ENCODE data around the gene ARFGAP2. TPM values are rescaled to one million over a fixed set of nuclear protein-coding genes. Genes with fewer than 3 reads are reported as not detected.
A peak's percentile ranks its signal among the peaks of the same experiment; 100 is the strongest.

Gene ARFGAP2
- total and polyA plus RNA-seq, 2 donors from 2014 or later, result 59.3 to 87.5 TPM

DNA sequence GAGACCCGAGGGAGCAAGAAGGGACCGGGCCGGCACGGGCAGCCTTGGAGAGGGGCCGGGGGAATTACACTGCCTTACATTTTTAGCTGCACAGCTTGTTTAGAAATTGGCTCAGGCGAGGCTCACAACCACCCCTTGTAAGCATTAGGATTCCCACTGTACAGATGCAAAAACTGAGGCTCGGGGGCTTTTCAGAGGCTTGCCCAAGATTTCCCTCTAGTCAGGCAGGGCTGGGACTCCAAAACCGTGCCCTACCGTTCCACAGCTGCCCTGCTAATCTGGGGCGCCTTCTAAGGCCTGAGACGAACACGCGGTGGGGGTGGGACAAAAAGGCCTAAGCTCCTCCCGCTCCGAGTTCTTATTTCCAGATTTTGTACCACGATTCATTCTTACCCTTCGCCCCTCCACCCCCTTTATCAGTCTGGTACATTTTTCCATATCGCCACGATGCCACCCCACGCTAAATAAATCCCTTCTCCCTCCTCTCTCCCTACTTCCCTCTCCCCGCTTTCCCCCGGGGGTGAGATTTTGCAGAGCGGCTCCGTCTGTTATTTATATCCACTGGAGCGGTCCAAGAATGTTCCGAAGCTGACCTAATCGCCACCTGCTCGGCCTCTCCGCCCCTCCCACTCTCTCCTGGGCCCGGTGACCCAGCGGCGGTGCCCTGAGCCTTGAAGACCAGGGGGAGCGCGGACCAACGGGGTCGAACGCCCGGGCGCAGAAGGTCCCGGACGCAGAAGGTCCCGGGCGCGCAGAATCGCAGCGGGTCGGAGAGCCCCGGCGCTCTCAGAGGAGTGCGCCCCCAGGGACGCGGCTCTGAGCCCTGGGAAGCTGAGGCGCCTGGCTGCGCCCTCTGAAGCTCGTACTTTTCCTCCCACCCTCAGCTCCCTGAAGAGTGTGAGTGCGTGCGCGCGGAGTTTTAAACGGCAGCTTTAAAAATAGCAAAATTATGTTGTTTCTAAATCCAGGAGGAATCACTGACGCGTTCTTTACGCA, 10.3 kb upstream of the ARFGAP2 start:
- peak overlapping the region; percentile 71 to 86 for H3K27ac ChIP-seq (ENCODE audit: low read depth in 2 of 2, low read length in 2 of 2)
- TF ChIP-seq, protein P1, sequence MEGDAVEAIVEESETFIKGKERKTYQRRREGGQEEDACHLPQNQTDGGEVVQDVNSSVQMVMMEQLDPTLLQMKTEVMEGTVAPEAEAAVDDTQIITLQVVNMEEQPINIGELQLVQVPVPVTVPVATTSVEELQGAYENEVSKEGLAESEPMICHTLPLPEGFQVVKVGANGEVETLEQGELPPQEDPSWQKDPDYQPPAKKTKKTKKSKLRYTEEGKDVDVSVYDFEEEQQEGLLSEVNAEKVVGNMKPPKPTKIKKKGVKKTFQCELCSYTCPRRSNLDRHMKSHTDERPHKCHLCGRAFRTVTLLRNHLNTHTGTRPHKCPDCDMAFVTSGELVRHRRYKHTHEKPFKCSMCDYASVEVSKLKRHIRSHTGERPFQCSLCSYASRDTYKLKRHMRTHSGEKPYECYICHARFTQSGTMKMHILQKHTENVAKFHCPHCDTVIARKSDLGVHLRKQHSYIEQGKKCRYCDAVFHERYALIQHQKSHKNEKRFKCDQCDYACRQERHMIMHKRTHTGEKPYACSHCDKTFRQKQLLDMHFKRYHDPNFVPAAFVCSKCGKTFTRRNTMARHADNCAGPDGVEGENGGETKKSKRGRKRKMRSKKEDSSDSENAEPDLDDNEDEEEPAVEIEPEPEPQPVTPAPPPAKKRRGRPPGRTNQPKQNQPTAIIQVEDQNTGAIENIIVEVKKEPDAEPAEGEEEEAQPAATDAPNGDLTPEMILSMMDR (IDR thresholded peaks at IDR 0.05; ENCODE audit: borderline replicate concordance, extremely low read depth, insufficient read depth), result no peak
- H3K4me1 ChIP-seq (ENCODE audit: control insufficient read depth in 2 of 3, insufficient read depth in 2 of 3, low read depth in 1 of 3, low read length in 3 of 3), result peaks cover 0 to 12% (median 6%) of the 10 kb centered on the region in 3 donors
- intact Hi-C loops (cut with DNase I), result no loop called here
- H3K9me3 ChIP-seq (ENCODE audit: control insufficient read depth in 2 of 3, insufficient read depth in 1 of 3, low read length in 3 of 3), result no peaks in the 10 kb centered on the region
- H3K27me3 ChIP-seq (ENCODE audit: control insufficient read depth, insufficient read depth, low read length), result no peaks in the 10 kb centered on the region
- no peaks in the 10 kb centered on the region for H3K36me3 ChIP-seq (ENCODE audit: control insufficient read depth in 2 of 3, insufficient read depth in 3 of 3, low read length in 3 of 3)
- FAIRE-seq, result no peak
- DNase-seq, result peak in 4 of 5 donors; percentile 54 to 79 (median 70)
- peak overlapping the region; percentile 16 to 59 (median 55) for H3K4me3 ChIP-seq (ENCODE audit: low read length in 3 of 3)
- H3K9ac ChIP-seq (ENCODE audit: low read length in 3 of 3), result peak overlapping the region in 1 of 3 donors; percentile 65

DNA sequence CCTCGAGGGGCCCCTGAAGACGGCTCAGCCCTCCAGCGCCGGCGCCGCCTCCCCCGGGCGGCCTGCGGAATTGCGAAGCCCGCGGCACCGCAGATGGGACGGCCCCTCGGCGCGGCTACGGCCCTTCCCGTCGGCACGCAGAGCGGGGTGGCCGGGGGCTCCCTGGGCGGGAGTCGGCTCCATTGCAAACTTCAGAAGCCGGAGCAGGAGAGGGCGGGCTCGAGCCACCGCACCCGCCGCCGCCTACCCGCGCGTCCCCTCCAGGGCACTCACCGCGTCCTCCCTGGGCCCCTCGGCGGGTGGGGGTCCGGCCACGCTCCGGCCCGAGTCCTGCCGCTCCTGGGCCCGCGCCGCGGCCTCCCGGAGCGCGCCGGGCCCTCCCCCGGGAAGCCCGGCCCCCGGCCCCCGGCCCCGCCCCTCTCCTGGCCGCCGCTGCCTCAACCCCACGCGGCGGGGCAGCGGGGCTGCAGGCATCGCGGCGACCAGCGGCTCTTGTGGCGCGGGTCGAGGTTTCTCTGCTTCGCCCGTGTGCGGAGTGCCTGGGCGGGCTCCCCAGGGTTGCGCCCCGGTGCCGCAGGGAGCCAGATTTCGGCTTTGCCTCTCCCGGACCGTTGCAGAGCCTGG, 9.5 kb upstream of the ARFGAP2 start, which contains the start of gene PACSIN3:
Gene PACSIN3, minus strand, starts transcription at position 359 of the 624 bp plus-strand sequence. CDS start 3,707 bp downstream, outside the sequence.
- DNase-seq (peak; percentile 66 to 79 (median 78)), FAIRE-seq (no peak)
- Histone ChIP-seq H3K36me3 (ENCODE audit: control insufficient read depth in 2 of 3, insufficient read depth in 3 of 3, low read length in 3 of 3) (no peaks in the 10 kb centered on the region), H3K9ac (ENCODE audit: low read length in 3 of 3) (peak within 1 kb of the TSS in 2 of 3 donors; percentile 32 to 73), H3K9me3 (ENCODE audit: control insufficient read depth in 2 of 3, insufficient read depth in 1 of 3, low read length in 3 of 3) (no peaks in the 10 kb centered on the region), H3K27ac (ENCODE audit: low read depth in 2 of 2, low read length in 2 of 2) (peak within 1 kb of the TSS; percentile 71 to 86), H3K4me1 (ENCODE audit: control insufficient read depth in 2 of 3, insufficient read depth in 2 of 3, low read depth in 1 of 3, low read length in 3 of 3) (peaks cover 0 to 12% (median 6%) of the 10 kb centered on the region in 3 donors), H3K27me3 (ENCODE audit: control insufficient read depth, insufficient read depth, low read length) (no peaks in the 10 kb centered on the region), H3K4me3 (ENCODE audit: low read length in 3 of 3) (peak within 1 kb of the TSS; percentile 16 to 74 (median 55))
- intact Hi-C loops (cut with DNase I), result no loop called here
- TF ChIP-seq, protein P1 (IDR thresholded peaks at IDR 0.05; ENCODE audit: borderline replicate concordance, extremely low read depth, insufficient read depth), result peak; percentile 11

DNA sequence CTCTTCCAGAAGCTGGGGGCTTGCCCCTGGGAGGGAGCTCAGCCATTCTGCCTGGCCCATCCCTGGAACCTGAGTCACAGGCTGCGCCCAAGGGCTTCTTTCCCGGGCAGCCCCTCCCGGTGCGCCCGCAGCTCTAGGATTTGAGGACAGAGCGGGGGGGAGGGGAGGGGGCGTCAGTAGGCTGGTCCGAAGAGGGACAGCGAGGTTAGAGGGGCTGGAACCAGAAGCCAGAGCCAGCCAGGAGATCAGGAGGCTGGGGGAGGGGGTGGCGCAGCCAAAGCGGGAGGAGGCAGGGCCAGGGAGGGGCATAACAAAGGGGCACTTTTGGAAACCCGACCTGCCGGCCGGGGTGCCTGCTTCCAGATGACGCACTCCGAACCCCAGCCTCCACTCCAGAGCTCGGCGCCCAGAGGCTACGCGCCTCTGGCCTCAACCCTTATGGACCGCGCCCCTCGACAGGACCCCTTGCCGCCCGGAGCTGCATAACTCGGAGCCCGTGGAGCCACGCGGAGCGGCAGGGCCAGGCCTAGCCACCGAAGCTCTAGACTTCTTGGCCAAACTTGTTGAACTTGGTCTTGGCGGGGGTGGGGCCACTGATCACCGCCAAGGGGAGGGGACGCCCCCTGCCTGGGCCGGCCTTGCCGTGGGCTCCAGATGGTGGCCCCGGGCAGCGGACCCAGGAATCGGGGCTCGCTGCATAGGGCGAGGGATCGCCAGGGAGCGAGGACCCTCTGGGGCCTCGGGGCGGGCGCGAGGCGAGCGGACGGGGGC, 8.8 kb upstream of the ARFGAP2 start:
- peak overlapping the region in 1 of 2 donors; percentile 63 for H3K27ac ChIP-seq (ENCODE audit: low read depth in 2 of 2, low read length in 2 of 2)
- peak overlapping the region; percentile 12 to 74 (median 38) for H3K4me3 ChIP-seq (ENCODE audit: low read length in 3 of 3)
- H3K27me3 ChIP-seq (ENCODE audit: control insufficient read depth, insufficient read depth, low read length), result no peaks in the 10 kb centered on the region
- H3K36me3 ChIP-seq (ENCODE audit: control insufficient read depth in 2 of 3, insufficient read depth in 3 of 3, low read length in 3 of 3), result no peaks in the 10 kb centered on the region
- no peak for FAIRE-seq
- H3K9me3 ChIP-seq (ENCODE audit: control insufficient read depth in 2 of 3, insufficient read depth in 1 of 3, low read length in 3 of 3), result no peaks in the 10 kb centered on the region
- intact Hi-C loops (cut with DNase I), result no loop called here
- TF ChIP-seq, protein P1 (IDR thresholded peaks at IDR 0.05; ENCODE audit: borderline replicate concordance, extremely low read depth, insufficient read depth), result no peak
- DNase-seq, result peak; percentile 79 to 89 (median 80)
- peaks cover 0 to 12% (median 6%) of the 10 kb centered on the region in 3 donors for H3K4me1 ChIP-seq (ENCODE audit: control insufficient read depth in 2 of 3, insufficient read depth in 2 of 3, low read depth in 1 of 3, low read length in 3 of 3)
- H3K9ac ChIP-seq (ENCODE audit: low read length in 3 of 3), result peak overlapping the region in 2 of 3 donors; percentile 32 to 73

All from kidney (tissue), 14 donors.